Measurements from ENCODE around the gene ATRNL1.

GRCh38 chr10:115129752-115130151 lies 36.6 kb downstream of the ATRNL1 start:
- TF ChIP-seq CTCF (IDR thresholded peaks at IDR 0.05; ENCODE audit: borderline replicate concordance, extremely low read depth, low read length, poor library complexity, severe bottlenecking) (peak; percentile 54), EZH2 (IDR thresholded peaks at IDR 0.05; ENCODE audit: borderline replicate concordance, low read depth, low read length, severe bottlenecking) (no peak)
